Peyer's patch (tissue), 4 donors: ENCODE measurements around the gene IBSP.

Experiments
- POLR2A ChIP-seq, 2 donors: fragments of 450-650 bp; IDR thresholded peaks; one replicate each; pipeline ENCODE4 v1.5.1; 2017; ENCODE audit warnings: antibody characterized with exemption in 2 of 2, mild to moderate bottlenecking in 2 of 2, moderate library complexity in 2 of 2
- TF ChIP-seq, protein P1 (sequence below), 6 experiments: fragments of 450-650 bp in 4 of 6; fragments of 200-600 bp in 2 of 6; sonication (generic) in 1 of 6; IDR thresholded peaks; one replicate each; pipeline ENCODE4 v1.5.1; 2017 to 2019; ENCODE audit warnings: antibody characterized with exemption in 6 of 6, mild to moderate bottlenecking in 3 of 6, moderate library complexity in 1 of 6

DNA sequence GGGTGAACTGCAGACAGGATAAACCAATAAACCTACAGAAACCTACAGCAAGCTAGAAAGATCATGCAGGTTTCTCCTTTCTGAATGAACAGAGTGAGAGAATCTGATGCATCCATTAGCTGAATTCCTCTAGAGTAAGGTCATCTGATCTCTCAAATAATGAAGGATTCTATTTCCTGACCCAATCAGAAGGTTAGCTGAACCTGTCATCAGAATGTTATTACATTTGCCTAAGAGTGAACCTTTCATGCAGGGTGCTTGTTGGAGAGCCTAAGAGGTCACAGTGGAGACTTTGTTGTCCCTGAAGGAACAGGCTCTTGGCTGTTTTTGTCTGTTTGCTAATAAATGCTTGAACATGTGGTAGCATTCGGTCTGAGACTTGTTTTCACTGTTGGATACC lies 57.5 kb downstream of the IBSP start:
- TF ChIP-seq, protein P1, sequence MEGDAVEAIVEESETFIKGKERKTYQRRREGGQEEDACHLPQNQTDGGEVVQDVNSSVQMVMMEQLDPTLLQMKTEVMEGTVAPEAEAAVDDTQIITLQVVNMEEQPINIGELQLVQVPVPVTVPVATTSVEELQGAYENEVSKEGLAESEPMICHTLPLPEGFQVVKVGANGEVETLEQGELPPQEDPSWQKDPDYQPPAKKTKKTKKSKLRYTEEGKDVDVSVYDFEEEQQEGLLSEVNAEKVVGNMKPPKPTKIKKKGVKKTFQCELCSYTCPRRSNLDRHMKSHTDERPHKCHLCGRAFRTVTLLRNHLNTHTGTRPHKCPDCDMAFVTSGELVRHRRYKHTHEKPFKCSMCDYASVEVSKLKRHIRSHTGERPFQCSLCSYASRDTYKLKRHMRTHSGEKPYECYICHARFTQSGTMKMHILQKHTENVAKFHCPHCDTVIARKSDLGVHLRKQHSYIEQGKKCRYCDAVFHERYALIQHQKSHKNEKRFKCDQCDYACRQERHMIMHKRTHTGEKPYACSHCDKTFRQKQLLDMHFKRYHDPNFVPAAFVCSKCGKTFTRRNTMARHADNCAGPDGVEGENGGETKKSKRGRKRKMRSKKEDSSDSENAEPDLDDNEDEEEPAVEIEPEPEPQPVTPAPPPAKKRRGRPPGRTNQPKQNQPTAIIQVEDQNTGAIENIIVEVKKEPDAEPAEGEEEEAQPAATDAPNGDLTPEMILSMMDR (IDR thresholded peaks at IDR 0.05), result no peak
- TF ChIP-seq POLR2A (IDR thresholded peaks at IDR 0.05), result no peak
